PC-3 (cell line): ENCODE data around the gene KIDINS220.

ENCODE experiments used
- CTCF ChIP-seq: fragments of 300-600 bp; sonication (generic); conservative IDR thresholded peaks from 2 replicates; pipeline ENCODE4 v1.5.1; 2017; ENCODE audit warnings: antibody characterized with exemption, low read depth, mild to moderate bottlenecking, low read length
- EZH2phosphoT487 ChIP-seq: fragments of 300-600 bp; sonication (generic); IDR thresholded peaks from 2 replicates; pipeline ENCODE4 v1.6.1; 2018; ENCODE audit warnings: mild to moderate bottlenecking, antibody characterized with exemption, low read length, borderline replicate concordance

- TF ChIP-seq CTCF (no peak), EZH2phosphoT487 (no peak)
Measured at GRCh38 chr2:8856176-8856575, 18.8 kb upstream of the KIDINS220 start.
